ENCODE data around the gene PTPN1.

The PTPN1 gene

DNA sequence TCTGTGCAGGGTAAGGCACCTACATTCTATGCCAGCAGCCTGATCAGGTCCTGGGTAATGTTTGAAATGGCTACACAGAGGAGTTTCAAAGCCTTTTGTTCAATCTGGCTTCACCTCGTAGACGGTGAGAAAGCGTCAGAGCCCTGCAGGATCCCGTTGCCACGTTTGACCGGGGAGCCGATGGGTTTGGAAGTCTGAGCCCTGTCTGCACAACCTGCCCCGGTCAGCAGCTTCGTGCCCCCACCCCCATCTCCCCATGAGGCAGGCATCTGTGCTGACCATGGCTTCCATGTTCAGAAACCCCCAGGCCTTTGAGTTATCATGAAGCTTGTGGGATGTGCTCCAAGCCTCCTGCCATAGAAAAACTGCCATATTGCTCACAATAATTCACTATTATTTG is 63.9 kb downstream of the PTPN1 start (continued):
- TF ChIP-seq, protein P1, sequence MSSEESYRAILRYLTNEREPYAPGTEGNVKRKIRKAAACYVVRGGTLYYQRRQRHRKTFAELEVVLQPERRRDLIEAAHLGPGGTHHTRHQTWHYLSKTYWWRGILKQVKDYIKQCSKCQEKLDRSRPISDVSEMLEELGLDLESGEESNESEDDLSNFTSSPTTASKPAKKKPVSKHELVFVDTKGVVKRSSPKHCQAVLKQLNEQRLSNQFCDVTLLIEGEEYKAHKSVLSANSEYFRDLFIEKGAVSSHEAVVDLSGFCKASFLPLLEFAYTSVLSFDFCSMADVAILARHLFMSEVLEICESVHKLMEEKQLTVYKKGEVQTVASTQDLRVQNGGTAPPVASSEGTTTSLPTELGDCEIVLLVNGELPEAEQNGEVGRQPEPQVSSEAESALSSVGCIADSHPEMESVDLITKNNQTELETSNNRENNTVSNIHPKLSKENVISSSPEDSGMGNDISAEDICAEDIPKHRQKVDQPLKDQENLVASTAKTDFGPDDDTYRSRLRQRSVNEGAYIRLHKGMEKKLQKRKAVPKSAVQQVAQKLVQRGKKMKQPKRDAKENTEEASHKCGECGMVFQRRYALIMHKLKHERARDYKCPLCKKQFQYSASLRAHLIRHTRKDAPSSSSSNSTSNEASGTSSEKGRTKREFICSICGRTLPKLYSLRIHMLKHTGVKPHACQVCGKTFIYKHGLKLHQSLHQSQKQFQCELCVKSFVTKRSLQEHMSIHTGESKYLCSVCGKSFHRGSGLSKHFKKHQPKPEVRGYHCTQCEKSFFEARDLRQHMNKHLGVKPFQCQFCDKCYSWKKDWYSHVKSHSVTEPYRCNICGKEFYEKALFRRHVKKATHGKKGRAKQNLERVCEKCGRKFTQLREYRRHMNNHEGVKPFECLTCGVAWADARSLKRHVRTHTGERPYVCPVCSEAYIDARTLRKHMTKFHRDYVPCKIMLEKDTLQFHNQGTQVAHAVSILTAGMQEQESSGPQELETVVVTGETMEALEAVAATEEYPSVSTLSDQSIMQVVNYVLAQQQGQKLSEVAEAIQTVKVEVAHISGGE (tag by site-specific recombination; conservative IDR thresholded peaks at IDR 0.05; ENCODE audit: low read depth): no peak
- no peak for TF ChIP-seq ZNF394 (tag by site-specific recombination; IDR thresholded peaks at IDR 0.05; ENCODE audit: borderline replicate concordance)
- no peak for TF ChIP-seq ZNF529 (tag by site-specific recombination; IDR thresholded peaks at IDR 0.05; ENCODE audit: insufficient replicate concordance)
- TF ChIP-seq, protein P2, sequence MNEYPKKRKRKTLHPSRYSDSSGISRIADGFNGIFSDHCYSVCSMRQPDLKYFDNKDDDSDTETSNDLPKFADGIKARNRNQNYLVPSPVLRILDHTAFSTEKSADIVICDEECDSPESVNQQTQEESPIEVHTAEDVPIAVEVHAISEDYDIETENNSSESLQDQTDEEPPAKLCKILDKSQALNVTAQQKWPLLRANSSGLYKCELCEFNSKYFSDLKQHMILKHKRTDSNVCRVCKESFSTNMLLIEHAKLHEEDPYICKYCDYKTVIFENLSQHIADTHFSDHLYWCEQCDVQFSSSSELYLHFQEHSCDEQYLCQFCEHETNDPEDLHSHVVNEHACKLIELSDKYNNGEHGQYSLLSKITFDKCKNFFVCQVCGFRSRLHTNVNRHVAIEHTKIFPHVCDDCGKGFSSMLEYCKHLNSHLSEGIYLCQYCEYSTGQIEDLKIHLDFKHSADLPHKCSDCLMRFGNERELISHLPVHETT (tag by site-specific recombination; IDR thresholded peaks at IDR 0.05): no peak

DNA sequence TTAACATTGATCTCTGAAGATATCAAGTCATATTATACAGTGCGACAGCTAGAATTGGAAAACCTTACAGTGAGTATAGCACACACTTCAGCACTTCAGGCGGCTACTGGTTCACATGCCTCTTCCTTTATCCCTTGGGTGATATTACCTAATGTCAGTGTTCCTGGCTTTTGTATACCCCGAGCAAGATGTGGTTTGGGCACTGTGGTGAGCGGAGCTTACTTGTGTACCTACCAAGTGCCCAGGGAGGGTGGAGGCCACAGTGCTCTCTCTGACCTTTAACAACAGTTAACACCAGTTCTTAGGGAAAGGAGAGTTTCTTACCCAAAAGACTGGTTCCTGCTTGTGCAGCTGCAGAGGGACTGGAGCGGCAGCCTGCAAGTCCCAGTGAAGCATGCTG is 64.4 kb downstream of the PTPN1 start:
- no peaks in the 10 kb centered on the region for H3K4me1 ChIP-seq (ENCODE audit: control insufficient read depth, insufficient read depth, low read length)
- H3K36me3 ChIP-seq (ENCODE audit: control insufficient read depth in 2 of 2, insufficient read depth in 1 of 2, low read length in 2 of 2): peaks cover 1 to 82% of the 10 kb centered on the region in 2 experiments; a peak in 1 of 3 replicates
- TF ChIP-seq, protein P3, sequence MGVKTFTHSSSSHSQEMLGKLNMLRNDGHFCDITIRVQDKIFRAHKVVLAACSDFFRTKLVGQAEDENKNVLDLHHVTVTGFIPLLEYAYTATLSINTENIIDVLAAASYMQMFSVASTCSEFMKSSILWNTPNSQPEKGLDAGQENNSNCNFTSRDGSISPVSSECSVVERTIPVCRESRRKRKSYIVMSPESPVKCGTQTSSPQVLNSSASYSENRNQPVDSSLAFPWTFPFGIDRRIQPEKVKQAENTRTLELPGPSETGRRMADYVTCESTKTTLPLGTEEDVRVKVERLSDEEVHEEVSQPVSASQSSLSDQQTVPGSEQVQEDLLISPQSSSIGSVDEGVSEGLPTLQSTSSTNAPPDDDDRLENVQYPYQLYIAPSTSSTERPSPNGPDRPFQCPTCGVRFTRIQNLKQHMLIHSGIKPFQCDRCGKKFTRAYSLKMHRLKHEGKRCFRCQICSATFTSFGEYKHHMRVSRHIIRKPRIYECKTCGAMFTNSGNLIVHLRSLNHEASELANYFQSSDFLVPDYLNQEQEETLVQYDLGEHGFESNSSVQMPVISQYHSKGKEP (tag by site-specific recombination; IDR thresholded peaks at IDR 0.05): no peak
- TF ChIP-seq, protein P4, sequence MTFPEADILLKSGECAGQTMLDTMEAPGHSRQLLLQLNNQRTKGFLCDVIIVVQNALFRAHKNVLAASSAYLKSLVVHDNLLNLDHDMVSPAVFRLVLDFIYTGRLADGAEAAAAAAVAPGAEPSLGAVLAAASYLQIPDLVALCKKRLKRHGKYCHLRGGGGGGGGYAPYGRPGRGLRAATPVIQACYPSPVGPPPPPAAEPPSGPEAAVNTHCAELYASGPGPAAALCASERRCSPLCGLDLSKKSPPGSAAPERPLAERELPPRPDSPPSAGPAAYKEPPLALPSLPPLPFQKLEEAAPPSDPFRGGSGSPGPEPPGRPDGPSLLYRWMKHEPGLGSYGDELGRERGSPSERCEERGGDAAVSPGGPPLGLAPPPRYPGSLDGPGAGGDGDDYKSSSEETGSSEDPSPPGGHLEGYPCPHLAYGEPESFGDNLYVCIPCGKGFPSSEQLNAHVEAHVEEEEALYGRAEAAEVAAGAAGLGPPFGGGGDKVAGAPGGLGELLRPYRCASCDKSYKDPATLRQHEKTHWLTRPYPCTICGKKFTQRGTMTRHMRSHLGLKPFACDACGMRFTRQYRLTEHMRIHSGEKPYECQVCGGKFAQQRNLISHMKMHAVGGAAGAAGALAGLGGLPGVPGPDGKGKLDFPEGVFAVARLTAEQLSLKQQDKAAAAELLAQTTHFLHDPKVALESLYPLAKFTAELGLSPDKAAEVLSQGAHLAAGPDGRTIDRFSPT (tag by site-specific recombination; IDR thresholded peaks at IDR 0.05): no peak
- TF ChIP-seq, protein P2 (tag by site-specific recombination; IDR thresholded peaks at IDR 0.05): no peak
- ChIA-PET CTCF (interaction anchor here (0.9 to 3.4 kb wide), 16 partner anchors 8 to 393 kb away, joined by 3 to 25 read pairs (median 4); no protein-coding TSS in a partner anchor), POLR2A (interaction anchor here (1.3 kb wide), 1 partner anchor 61 kb away, joined by 3 read pairs; no protein-coding TSS in a partner anchor)
- no peak overlapping the region for H3K27ac ChIP-seq (ENCODE audit: extremely low read depth, low read depth, low read length)
- no peaks in the 10 kb centered on the region for H3K9me3 ChIP-seq (ENCODE audit: control insufficient read depth, insufficient read depth, low read depth, low read length)
- no peak overlapping the region for H3K4me3 ChIP-seq (ENCODE audit: low read depth, low read length)

DNA sequence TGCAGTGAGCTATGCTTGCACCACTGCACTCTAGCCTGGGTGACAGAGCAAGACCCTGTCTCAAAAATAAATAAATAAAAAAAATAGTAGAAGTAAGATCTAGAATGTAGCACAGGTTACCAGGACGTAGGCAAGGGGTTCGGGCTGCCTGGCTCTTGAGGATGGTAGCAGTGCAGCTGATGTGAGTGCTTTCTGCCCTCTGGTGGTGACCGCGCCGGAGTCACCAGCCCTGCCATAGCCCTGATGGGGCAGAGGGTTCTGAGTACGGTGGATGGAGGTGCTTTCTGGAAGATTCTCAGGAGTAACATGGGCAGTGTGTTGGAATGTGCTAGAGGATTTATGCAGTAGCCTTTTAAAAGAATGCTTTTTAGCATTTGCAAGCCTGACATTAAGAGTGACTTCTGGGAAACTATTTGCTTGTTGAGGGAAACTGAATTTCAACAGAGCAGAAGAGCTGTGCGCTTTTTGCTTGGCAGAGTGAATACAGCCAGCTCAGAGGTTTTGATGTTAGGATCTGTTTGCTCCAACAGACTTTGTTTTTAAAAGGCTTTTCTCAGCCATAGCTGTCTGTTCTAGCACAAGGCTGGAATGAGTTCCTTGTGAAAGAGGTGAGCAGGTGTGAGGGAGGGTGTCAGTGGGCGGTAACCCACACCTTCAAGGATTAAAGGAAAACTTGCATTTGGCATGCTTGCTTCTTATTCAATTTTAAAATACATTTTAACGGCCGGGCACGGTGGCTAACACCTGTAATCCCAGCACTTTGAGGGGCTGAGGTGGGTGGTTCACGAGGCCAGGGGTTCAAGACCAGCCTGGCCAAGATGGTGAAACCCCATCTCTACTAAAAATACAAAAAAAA is 65.9 kb downstream of the PTPN1 start:
- CTCF ChIA-PET: interaction anchor here (0.6 to 3.4 kb wide), 31 partner anchors 9 to 390 kb away, joined by 3 to 25 read pairs (median 4); no protein-coding TSS in a partner anchor
- Histone ChIP-seq H3K36me3 (ENCODE audit: control insufficient read depth in 2 of 2, insufficient read depth in 1 of 2, low read length in 2 of 2) (peaks cover 3 to 89% of the 10 kb centered on the region in 2 experiments; a peak in 1 of 3 replicates), H3K4me1 (ENCODE audit: control insufficient read depth, insufficient read depth, low read length) (no peaks in the 10 kb centered on the region), H3K27ac (ENCODE audit: extremely low read depth, low read depth, low read length) (no peak overlapping the region), H3K4me3 (ENCODE audit: low read depth, low read length) (no peak overlapping the region), H3K9me3 (ENCODE audit: control insufficient read depth, insufficient read depth, low read depth, low read length) (no peaks in the 10 kb centered on the region)
- POLR2A ChIA-PET: interaction anchor here (1.3 kb wide), 1 partner anchor 62 kb away, joined by 3 read pairs; no protein-coding TSS in a partner anchor
- TF ChIP-seq ZNF654 (tag by site-specific recombination; IDR thresholded peaks at IDR 0.05; ENCODE audit: low read depth) (peak; percentile 61), TRIM28 (IDR thresholded peaks at IDR 0.05; ENCODE audit: borderline replicate concordance, low read length) (no peak), EGR2 (tag by site-specific recombination; IDR thresholded peaks at IDR 0.05; ENCODE audit: low read depth) (0 out of 2 replicates have a peak, but pooled peaks have one; percentile 15), ZNF600 (tag by site-specific recombination; IDR thresholded peaks at IDR 0.05) (0 out of 2 replicates have a peak, but pooled peaks have one; percentile 26)
- TF ChIP-seq, protein P5, sequence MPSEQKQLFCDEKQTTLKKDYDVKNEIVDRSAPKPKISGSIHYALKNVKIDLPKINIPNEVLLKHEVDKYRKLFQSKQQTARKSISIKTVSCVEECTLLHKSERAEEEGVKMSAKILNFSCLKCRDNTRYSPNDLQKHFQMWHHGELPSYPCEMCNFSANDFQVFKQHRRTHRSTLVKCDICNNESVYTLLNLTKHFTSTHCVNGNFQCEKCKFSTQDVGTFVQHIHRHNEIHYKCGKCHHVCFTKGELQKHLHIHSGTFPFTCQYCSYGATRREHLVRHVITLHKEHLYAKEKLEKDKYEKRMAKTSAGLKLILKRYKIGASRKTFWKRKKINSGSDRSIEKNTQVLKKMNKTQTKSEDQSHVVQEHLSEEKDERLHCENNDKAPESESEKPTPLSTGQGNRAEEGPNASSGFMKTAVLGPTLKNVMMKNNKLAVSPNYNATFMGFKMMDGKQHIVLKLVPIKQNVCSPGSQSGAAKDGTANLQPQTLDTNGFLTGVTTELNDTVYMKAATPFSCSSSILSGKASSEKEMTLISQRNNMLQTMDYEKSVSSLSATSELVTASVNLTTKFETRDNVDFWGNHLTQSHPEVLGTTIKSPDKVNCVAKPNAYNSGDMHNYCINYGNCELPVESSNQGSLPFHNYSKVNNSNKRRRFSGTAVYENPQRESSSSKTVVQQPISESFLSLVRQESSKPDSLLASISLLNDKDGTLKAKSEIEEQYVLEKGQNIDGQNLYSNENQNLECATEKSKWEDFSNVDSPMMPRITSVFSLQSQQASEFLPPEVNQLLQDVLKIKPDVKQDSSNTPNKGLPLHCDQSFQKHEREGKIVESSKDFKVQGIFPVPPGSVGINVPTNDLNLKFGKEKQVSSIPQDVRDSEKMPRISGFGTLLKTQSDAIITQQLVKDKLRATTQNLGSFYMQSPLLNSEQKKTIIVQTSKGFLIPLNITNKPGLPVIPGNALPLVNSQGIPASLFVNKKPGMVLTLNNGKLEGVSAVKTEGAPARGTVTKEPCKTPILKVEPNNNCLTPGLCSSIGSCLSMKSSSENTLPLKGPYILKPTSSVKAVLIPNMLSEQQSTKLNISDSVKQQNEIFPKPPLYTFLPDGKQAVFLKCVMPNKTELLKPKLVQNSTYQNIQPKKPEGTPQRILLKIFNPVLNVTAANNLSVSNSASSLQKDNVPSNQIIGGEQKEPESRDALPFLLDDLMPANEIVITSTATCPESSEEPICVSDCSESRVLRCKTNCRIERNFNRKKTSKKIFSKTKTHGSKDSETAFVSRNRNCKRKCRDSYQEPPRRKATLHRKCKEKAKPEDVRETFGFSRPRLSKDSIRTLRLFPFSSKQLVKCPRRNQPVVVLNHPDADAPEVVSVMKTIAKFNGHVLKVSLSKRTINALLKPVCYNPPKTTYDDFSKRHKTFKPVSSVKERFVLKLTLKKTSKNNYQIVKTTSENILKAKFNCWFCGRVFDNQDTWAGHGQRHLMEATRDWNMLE (tag by site-specific recombination; conservative IDR thresholded peaks at IDR 0.05; ENCODE audit: low read depth): no peak
